Trophoblast cell (in vitro differentiated cells and primary cell): ENCODE measurements around the gene PRCC.
A peak's percentile ranks its signal among the peaks of the same experiment; 100 is the strongest.

Source experiments
- DNase-seq, 2 donors: peaks; one replicate each; pipeline ENCODE4 v3.0.0-alpha.2; 2016
- H2AFZ ChIP-seq: 2 replicates; pipeline ENCODE4 v1.6.1; 2013; ENCODE audit warnings: low read length, moderate library complexity, mild to moderate bottlenecking; ENCODE audit not compliant: insufficient read depth, poor library complexity
- H2AK5ac ChIP-seq: 2 replicates; pipeline ENCODE4 v1.6.1; 2013; ENCODE audit warnings: mild to moderate bottlenecking, low read length
- H2BK120ac ChIP-seq: 2 replicates; pipeline ENCODE4 v1.6.1; 2013; ENCODE audit warnings: low read length, mild to moderate bottlenecking, moderate library complexity; ENCODE audit not compliant: insufficient read depth, poor library complexity
- H2BK12ac ChIP-seq: 2 replicates; pipeline ENCODE4 v1.6.1; 2013; ENCODE audit warnings: mild to moderate bottlenecking, low read length, moderate library complexity
- H2BK5ac ChIP-seq: 2 replicates; pipeline ENCODE4 v1.6.1; 2013; ENCODE audit warnings: low read length, low read depth, moderate library complexity, mild to moderate bottlenecking; ENCODE audit not compliant: poor library complexity
- H3K14ac ChIP-seq: 2 replicates; pipeline ENCODE4 v1.6.1; 2013; ENCODE audit warnings: mild to moderate bottlenecking, low read length
- H3K18ac ChIP-seq: 2 replicates; pipeline ENCODE4 v1.6.1; 2013; ENCODE audit warnings: mild to moderate bottlenecking, low read length
- H3K23ac ChIP-seq: 2 replicates; pipeline ENCODE4 v1.6.1; 2013; ENCODE audit warnings: low read length
- H3K27ac ChIP-seq: 2 replicates; pipeline ENCODE4 v1.5.1; 2013; ENCODE audit warnings: low read depth, mild to moderate bottlenecking, inconsistent platforms, low read length, moderate library complexity
- H3K27me3 ChIP-seq: 2 replicates; pipeline ENCODE4 v1.6.1; 2013; ENCODE audit warnings: inconsistent platforms, mild to moderate bottlenecking, low read length, moderate library complexity; ENCODE audit not compliant: insufficient read depth
- H3K36me3 ChIP-seq, 2 experiments: 1 replicate in 1 of 2; 2 replicates in 1 of 2; pipeline ENCODE4 v1.6.1; 2013; ENCODE audit warnings: low read length in 2 of 2, mild to moderate bottlenecking in 2 of 2, moderate library complexity in 1 of 2; ENCODE audit not compliant: insufficient read depth in 2 of 2, control insufficient read depth in 1 of 2
- H3K4ac ChIP-seq: 2 replicates; pipeline ENCODE4 v1.6.1; 2013; ENCODE audit warnings: low read depth, mild to moderate bottlenecking, low read length, moderate library complexity
- H3K4me1 ChIP-seq, 2 experiments: 1 replicate in 1 of 2; 2 replicates in 1 of 2; pipeline ENCODE4 v1.6.1; 2013; ENCODE audit warnings: low read length in 2 of 2, mild to moderate bottlenecking in 2 of 2, moderate library complexity in 1 of 2; ENCODE audit not compliant: insufficient read depth in 2 of 2, control insufficient read depth in 1 of 2
- H3K4me2 ChIP-seq: 2 replicates; pipeline ENCODE4 v1.6.1; 2013; ENCODE audit warnings: inconsistent platforms, mild to moderate bottlenecking, low read length, moderate library complexity
- H3K4me3 ChIP-seq: 2 replicates; pipeline ENCODE4 v1.5.1; 2013; ENCODE audit warnings: mild to moderate bottlenecking, low read depth, low read length, inconsistent platforms
- H3K79me1 ChIP-seq: one replicate; pipeline ENCODE4 v1.6.1; 2013; ENCODE audit warnings: low read length
- H3K79me2 ChIP-seq: 2 replicates; pipeline ENCODE4 v1.6.1; 2013; ENCODE audit warnings: low read length, mild to moderate bottlenecking; ENCODE audit not compliant: control insufficient read depth, insufficient read depth, poor library complexity
- H3K9ac ChIP-seq: 2 replicates; pipeline ENCODE4 v1.6.1; 2013; ENCODE audit warnings: mild to moderate bottlenecking, low read length
- H3K9me3 ChIP-seq: 2 replicates; pipeline ENCODE4 v1.6.1; 2013; ENCODE audit warnings: low read depth, mild to moderate bottlenecking, control low read depth, inconsistent platforms, low read length; ENCODE audit not compliant: insufficient read depth
- H4K12ac ChIP-seq: 2 replicates; pipeline ENCODE4 v1.6.1; 2013; ENCODE audit warnings: low read depth, mild to moderate bottlenecking, low read length, moderate library complexity
- H4K8ac ChIP-seq: 2 replicates; pipeline ENCODE4 v1.6.1; 2013; ENCODE audit warnings: low read depth, mild to moderate bottlenecking, low read length, moderate library complexity
- H4K91ac ChIP-seq: one replicate; pipeline ENCODE4 v1.6.1; 2013; ENCODE audit warnings: low read depth, mild to moderate bottlenecking, low read length, moderate library complexity
- WGBS: extraction: QIAGEN DNeasy Blood & Tissue Kit; methylation state at CpG from one replicate; pipeline ENCODE4 v1.1.7; 2013; ENCODE audit warnings: missing lambda C conversion rate; ENCODE audit not compliant: insufficient read length, insufficient coverage; ENCODE audit errors: extremely low coverage; 5-methylcytosine and 5-hydroxymethylcytosine counted together

The PRCC gene

GRCh38 chr1:156796340-156797097 lies 29.2 kb downstream of the PRCC start:
- no peak overlapping the region for H2BK12ac ChIP-seq
- H4K12ac ChIP-seq, result no peak overlapping the region
- H3K9ac ChIP-seq, result no peak overlapping the region
- H3K79me1 ChIP-seq, result no peaks in the 10 kb centered on the region
- no peak overlapping the region for H2AFZ ChIP-seq
- WGBS, result no CpG with 5 or more reads among the region's 8 CpGs
- no peak overlapping the region for H3K27ac ChIP-seq
- H2BK5ac ChIP-seq, result no peak overlapping the region
- H3K4me1 ChIP-seq, result peaks cover 0 to 2% of the 10 kb centered on the region in 2 experiments
- H3K4ac ChIP-seq, result no peak overlapping the region
- DNase-seq, result peak; percentile 60 to 64
- no peaks in the 10 kb centered on the region for H3K27me3 ChIP-seq
- H2AK5ac ChIP-seq, result no peak overlapping the region
- H3K36me3 ChIP-seq, result peaks cover 32 to 65% of the 10 kb centered on the region in 2 experiments
- H3K18ac ChIP-seq, result no peak overlapping the region
- no peaks in the 10 kb centered on the region for H3K79me2 ChIP-seq
- no peak overlapping the region for H3K14ac ChIP-seq
- H2BK120ac ChIP-seq, result no peak overlapping the region
- H3K23ac ChIP-seq, result no peak overlapping the region
- no peaks in the 10 kb centered on the region for H3K9me3 ChIP-seq
- H3K4me2 ChIP-seq, result no peak overlapping the region
- H4K8ac ChIP-seq, result no peak overlapping the region
- no peak overlapping the region for H3K4me3 ChIP-seq
- H4K91ac ChIP-seq, result no peak overlapping the region

DNA sequence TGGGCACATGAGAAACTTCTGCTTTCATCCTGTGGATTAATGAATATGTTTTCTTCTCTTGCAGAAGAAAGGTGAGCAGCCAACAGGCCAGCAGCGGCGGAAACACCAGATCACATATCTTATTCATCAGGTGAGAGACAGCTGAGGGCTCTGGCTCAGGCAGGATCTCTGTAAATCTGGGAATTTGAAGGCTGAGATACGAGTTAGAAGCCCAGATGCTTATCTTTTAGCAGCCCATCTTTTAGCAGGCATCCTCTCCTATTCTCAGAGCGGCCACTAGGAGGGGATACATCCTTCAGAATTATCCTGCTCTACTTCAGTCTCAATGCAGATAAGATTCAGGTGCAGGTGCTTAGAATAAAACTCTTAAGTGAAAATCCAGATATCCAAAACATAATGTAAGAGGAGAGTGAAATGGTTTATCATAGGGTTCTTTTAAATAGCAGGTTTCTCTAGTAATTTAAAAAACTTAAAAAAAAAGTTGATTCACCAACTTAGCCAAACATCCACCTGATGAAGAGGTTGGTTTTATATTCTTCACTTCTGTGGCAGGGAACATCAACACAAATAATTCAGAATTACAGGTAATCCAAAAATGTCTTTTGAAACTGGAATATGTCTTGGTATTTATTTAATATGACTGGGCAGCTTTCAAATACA lies 30.0 kb downstream of the PRCC start:
- Histone ChIP-seq H2BK12ac (no peak overlapping the region), H3K18ac (no peak overlapping the region), H2AFZ (no peak overlapping the region), H3K36me3 (peaks cover 34 to 64% of the 10 kb centered on the region in 2 experiments), H3K4me2 (no peak overlapping the region), H3K79me2 (no peaks in the 10 kb centered on the region), H2BK120ac (no peak overlapping the region), H3K14ac (no peak overlapping the region), H3K4me3 (no peak overlapping the region), H3K4ac (no peak overlapping the region), H3K23ac (no peak overlapping the region), H4K12ac (no peak overlapping the region), H2AK5ac (no peak overlapping the region), H4K91ac (no peak overlapping the region), H3K27me3 (no peaks in the 10 kb centered on the region), H4K8ac (no peak overlapping the region), H2BK5ac (no peak overlapping the region), H3K9ac (no peak overlapping the region), H3K9me3 (no peaks in the 10 kb centered on the region), H3K79me1 (no peaks in the 10 kb centered on the region), H3K4me1 (peaks cover 0 to 2% of the 10 kb centered on the region in 2 experiments), H3K27ac (no peak overlapping the region)
- DNase-seq, result peak; percentile 84 to 90
- no CpG with 5 or more reads among the region's 4 CpGs for WGBS

- no CpG with 5 or more reads among the region's 7 CpGs for WGBS
- Histone ChIP-seq H3K27me3 (no peaks in the 10 kb centered on the region), H2BK5ac (no peak overlapping the region)
These were observed 34.2 kb downstream of the PRCC start for GRCh38 chr1:156801409-156802121.

GRCh38 chr1:156802421-156802935 lies 35.1 kb downstream of the PRCC start:
- whole genome bisulfite sequencing, result no CpG with 5 or more reads among the region's 8 CpGs

More at GRCh38 chr1:156801409-156802121, 34.2 kb downstream of the PRCC start:
- no peaks in the 10 kb centered on the region for H3K79me2 ChIP-seq
- no peak overlapping the region for H3K9ac ChIP-seq
- no peak overlapping the region for H3K4ac ChIP-seq
- H2AFZ ChIP-seq, result no peak overlapping the region
- no peak overlapping the region for H2AK5ac ChIP-seq
- no peak overlapping the region for H2BK120ac ChIP-seq
- peaks cover 19 to 35% of the 10 kb centered on the region in 2 experiments for H3K36me3 ChIP-seq
- H3K4me2 ChIP-seq, result no peak overlapping the region
- H3K4me1 ChIP-seq, result peaks cover 0 to 2% of the 10 kb centered on the region in 2 experiments
- H4K12ac ChIP-seq, result no peak overlapping the region
- no peak overlapping the region for H4K8ac ChIP-seq
- H3K18ac ChIP-seq, result no peak overlapping the region
- no peak overlapping the region for H3K14ac ChIP-seq
- no peaks in the 10 kb centered on the region for H3K9me3 ChIP-seq
- no peak overlapping the region for H2BK12ac ChIP-seq
- H3K4me3 ChIP-seq, result no peak overlapping the region
- H3K23ac ChIP-seq, result no peak overlapping the region
- no peak overlapping the region for H4K91ac ChIP-seq
- no peak for DNase-seq
- no peaks in the 10 kb centered on the region for H3K79me1 ChIP-seq
- no peak overlapping the region for H3K27ac ChIP-seq

More at GRCh38 chr1:156802421-156802935, 35.1 kb downstream of the PRCC start:
- Histone ChIP-seq H3K9ac (no peak overlapping the region), H3K9me3 (no peaks in the 10 kb centered on the region), H4K12ac (no peak overlapping the region), H3K4me2 (no peak overlapping the region), H3K4ac (no peak overlapping the region), H2AK5ac (no peak overlapping the region), H3K18ac (no peak overlapping the region), H3K79me2 (no peaks in the 10 kb centered on the region), H2AFZ (no peak overlapping the region), H3K4me1 (no peaks in the 10 kb centered on the region), H2BK5ac (no peak overlapping the region), H2BK120ac (no peak overlapping the region), H3K27me3 (no peaks in the 10 kb centered on the region), H2BK12ac (no peak overlapping the region), H4K91ac (no peak overlapping the region), H3K14ac (no peak overlapping the region), H3K4me3 (no peak overlapping the region), H3K27ac (no peak overlapping the region), H4K8ac (no peak overlapping the region), H3K23ac (no peak overlapping the region), H3K36me3 (peaks cover 16 to 32% of the 10 kb centered on the region in 2 experiments), H3K79me1 (no peaks in the 10 kb centered on the region)
- DNase-seq, result no peak
